ENCODE measurements around the gene GPR161. TPM values are rescaled to one million over a fixed set of nuclear protein-coding genes. Genes with fewer than 3 reads are reported as not detected.

Gene GPR161
- total RNA-seq, 2 experiments from 2014 or later, result 0.15 TPM; not detected in 1

- Histone ChIP-seq H3K4me1 (ENCODE audit: insufficient read depth, low read length, poor library complexity, severe bottlenecking) (no peaks in the 10 kb centered on the region), H3K9me3 (ENCODE audit: low read length) (no peaks in the 10 kb centered on the region), H3K4me3 (ENCODE audit: low read depth, low read length, poor library complexity, severe bottlenecking) (no peak overlapping the region), H3K79me2 (ENCODE audit: insufficient read depth, low read depth, low read length) (no peaks in the 10 kb centered on the region), H3K27ac (ENCODE audit: low read depth, low read length, poor library complexity, severe bottlenecking) (no peak overlapping the region), H4K20me1 (ENCODE audit: insufficient read depth, low read length) (no peaks in the 10 kb centered on the region), H3K4me2 (ENCODE audit: low read length) (no peak overlapping the region), H3K36me3 (ENCODE audit: insufficient read depth, low read length) (no peaks in the 10 kb centered on the region), H2AFZ (ENCODE audit: low read length) (no peak overlapping the region), H3K9me2 (ENCODE audit: insufficient read depth, low read length) (no peaks in the 10 kb centered on the region)
- BruUV-seq (replicated peaks), result no TSS peak
- ChIA-PET POLR2A (interaction anchor here (0.6 kb wide), 2 partner anchors 98 to 863 kb away, joined by 3 to 4 read pairs; partner anchors contain the start of gene POU2F1), CTCF (ENCODE audit: unreplicated experiment) (no interaction called here)
- no peak for TF ChIP-seq CTCF (conservative IDR thresholded peaks at IDR 0.05; ENCODE audit: low read length)
- no peak for TF ChIP-seq EZH2phosphoT487 (IDR thresholded peaks at IDR 0.05; ENCODE audit: borderline replicate concordance, low read depth, low read length)
- no peak for DNase-seq (ENCODE audit: low spot score)
- intact Hi-C loops (cut with micrococcal nuclease; ENCODE audit: unreplicated experiment), result loop anchor here (5.0 to 10.0 kb wide), 3 partner anchors 181 to 366 kb away; no protein-coding TSS in a partner anchor
These were observed 53.0 kb downstream of the GPR161 start for GRCh38 chr1:168083456-168084325.

- Histone ChIP-seq H3K4me3 (ENCODE audit: low read depth, low read length, poor library complexity, severe bottlenecking) (no peak overlapping the region), H3K27ac (ENCODE audit: low read depth, low read length, poor library complexity, severe bottlenecking) (no peak overlapping the region), H3K36me3 (ENCODE audit: insufficient read depth, low read length) (no peaks in the 10 kb centered on the region; the same call in 1 of the 2 replicates), H2AFZ (ENCODE audit: low read length) (no peak overlapping the region), H3K79me2 (ENCODE audit: insufficient read depth, low read depth, low read length) (no peaks in the 10 kb centered on the region), H3K4me1 (ENCODE audit: insufficient read depth, low read length, poor library complexity, severe bottlenecking) (no peaks in the 10 kb centered on the region), H3K4me2 (ENCODE audit: low read length) (no peak overlapping the region), H3K9me2 (ENCODE audit: insufficient read depth, low read length) (no peaks in the 10 kb centered on the region), H4K20me1 (ENCODE audit: insufficient read depth, low read length) (no peaks in the 10 kb centered on the region), H3K9me3 (ENCODE audit: low read length) (no peaks in the 10 kb centered on the region)
- TF ChIP-seq CTCF (conservative IDR thresholded peaks at IDR 0.05; ENCODE audit: low read length) (peak; percentile 90), EZH2phosphoT487 (IDR thresholded peaks at IDR 0.05; ENCODE audit: borderline replicate concordance, low read depth, low read length) (no peak)
- POLR2A ChIA-PET, result interaction anchor here (0.5 to 1.2 kb wide), 5 partner anchors 18 to 70 kb away, joined by 3 to 5 read pairs (median 4); no protein-coding TSS in a partner anchor
- intact Hi-C loops (cut with micrococcal nuclease; ENCODE audit: unreplicated experiment), result loop anchor here (5.0 to 10.0 kb wide), 3 partner anchors 180 to 365 kb away; no protein-coding TSS in a partner anchor
- no TSS peak for BruUV-seq (replicated peaks)
- DNase-seq (ENCODE audit: low spot score), result peak; percentile 78
- CTCF ChIA-PET (ENCODE audit: unreplicated experiment), result interaction anchor here (0.7 to 1.1 kb wide), 3 partner anchors 24 to 314 kb away, joined by 3 to 4 read pairs (median 3); no protein-coding TSS in a partner anchor
These were observed 54.5 kb downstream of the GPR161 start for GRCh38 chr1:168082008-168082876.
